COLO829 (cell line): ENCODE results near the gene HOXA1.
"Not testable (repeated sequence)": the region's sequence is repeated elsewhere in the genome, so short reads cannot be mapped to it uniquely, and the experiment has no call there.

Experiments
- DNase-seq: peaks from one replicate; pipeline ENCODE4 v3.0.0; 2012; ENCODE audit warnings: low spot score

Gene HOXA1

GRCh38 chr7:27045972-27046371, 49.8 kb downstream of the HOXA1 start:
- not testable (repeated sequence) for DNase-seq

- not testable (repeated sequence) for DNase-seq
Measured at GRCh38 chr7:27045066-27045465, 50.7 kb downstream of the HOXA1 start.
